ENCODE measurements around the gene CD69. TPM values are rescaled to one million over a fixed set of nuclear protein-coding genes. Genes with fewer than 3 reads are reported as not detected.

CD69 gene
- total and polyA plus RNA-seq, 5 experiments from 2014 or later: 30.7 to 248 (median 73.5) TPM

- POLR2A ChIA-PET: interaction anchor here (1.6 kb wide), 1 partner anchor 107 kb away, joined by 4 read pairs; no protein-coding TSS in a partner anchor
- Mint-ChIP-seq H3K9me3 (no peaks in the 10 kb centered on the region), H3K36me3 (peaks cover 25 to 63% (median 31%) of the 10 kb centered on the region in 3 donors), H3K27me3 (no peaks in the 10 kb centered on the region), H3K4me1 (peaks cover 24 to 75% (median 62%) of the 10 kb centered on the region in 4 donors), H3K4me3 (peak overlapping the region in 9 of 10 donors; percentile 11 to 99 (median 54)), H3K27ac (peak overlapping the region; percentile 53 to 96 (median 86))
- ATAC-seq (no peak), DNase-seq (no peak)
Measured at GRCh38 chr12:9755035-9755434, 5.7 kb downstream of the CD69 start.

GRCh38 chr12:9754099-9754927, 6.4 kb downstream of the CD69 start:
- no peak for DNase-seq
- Mint-ChIP-seq H3K27me3 (no peaks in the 10 kb centered on the region), H3K27ac (peak overlapping the region; percentile 60 to 96 (median 84)), H3K9me3 (no peaks in the 10 kb centered on the region), H3K36me3 (peaks cover 20 to 59% (median 31%) of the 10 kb centered on the region in 3 donors), H3K4me1 (peaks cover 21 to 71% (median 60%) of the 10 kb centered on the region in 4 donors), H3K4me3 (peak overlapping the region in 5 of 10 donors; percentile 7 to 99 (median 28))
- no peak for ATAC-seq
- POLR2A ChIA-PET: interaction anchor here (6.7 kb wide), 1 partner anchor 43 kb away, joined by 71 read pairs; no protein-coding TSS in a partner anchor

- Mint-ChIP-seq H3K9me3 (no peaks in the 10 kb centered on the region), H3K27ac (peak overlapping the region; percentile 29 to 96 (median 62)), H3K4me1 (peaks cover 21 to 69% (median 59%) of the 10 kb centered on the region in 4 donors), H3K4me3 (peak overlapping the region in 4 of 10 donors; percentile 7 to 41 (median 14)), H3K36me3 (peaks cover 18 to 57% (median 31%) of the 10 kb centered on the region in 3 donors), H3K27me3 (no peaks in the 10 kb centered on the region)
- DNase-seq (no peak), ATAC-seq (no peak)
- POLR2A ChIA-PET: interaction anchor here (1.3 to 6.7 kb wide), 2 partner anchors 44 to 61 kb away, joined by 4 to 71 read pairs; no protein-coding TSS in a partner anchor
Measured at GRCh38 chr12:9753498-9753897, 7.2 kb downstream of the CD69 start.

GRCh38 chr12:9753073-9753472, 7.6 kb downstream of the CD69 start:
- DNase-seq (no peak), ATAC-seq (no peak)
- POLR2A ChIA-PET: interaction anchor here (1.3 to 6.7 kb wide), 2 partner anchors 44 to 61 kb away, joined by 4 to 71 read pairs; no protein-coding TSS in a partner anchor
- Mint-ChIP-seq H3K27ac (peak overlapping the region in 9 of 10 donors; percentile 17 to 96 (median 47)), H3K27me3 (no peaks in the 10 kb centered on the region), H3K36me3 (peaks cover 18 to 54% (median 31%) of the 10 kb centered on the region in 3 donors), H3K4me3 (peak overlapping the region in 2 of 10 donors; percentile 12 to 18), H3K4me1 (peaks cover 20 to 67% (median 58%) of the 10 kb centered on the region in 4 donors), H3K9me3 (no peaks in the 10 kb centered on the region)

GRCh38 chr12:9752145-9752933, 8.4 kb downstream of the CD69 start:
- no peaks in the 10 kb centered on the region for H3K27me3 Mint-ChIP-seq
- POLR2A ChIA-PET: interaction anchor here (0.8 to 6.7 kb wide), 4 partner anchors 9 to 104 kb away, joined by 3 to 71 read pairs (median 16); partner anchors contain the start of gene CD69
- peak overlapping the region in 5 of 10 donors; percentile 4 to 51 (median 31) for H3K4me3 Mint-ChIP-seq
- H3K27ac Mint-ChIP-seq: peak overlapping the region; percentile 61 to 97 (median 90)
- no peaks in the 10 kb centered on the region for H3K9me3 Mint-ChIP-seq
- H3K4me1 Mint-ChIP-seq: peaks cover 17 to 59% (median 54%) of the 10 kb centered on the region in 4 donors
- ATAC-seq (peak; percentile 31 to 32), DNase-seq (no peak)
- peaks cover 18 to 51% (median 31%) of the 10 kb centered on the region in 3 donors for H3K36me3 Mint-ChIP-seq

- no peaks in the 10 kb centered on the region for H3K9me3 Mint-ChIP-seq
- peak; percentile 55 to 61 for ATAC-seq
- H3K4me3 Mint-ChIP-seq: peak overlapping the region in 6 of 10 donors; percentile 3 to 67 (median 48)
- POLR2A ChIA-PET: interaction anchor here (1.0 to 6.7 kb wide), 6 partner anchors 7 to 82 kb away, joined by 3 to 71 read pairs (median 9); partner anchors contain the start of genes CD69 and CLEC2D
- H3K36me3 Mint-ChIP-seq: peaks cover 18 to 43% (median 28%) of the 10 kb centered on the region in 3 donors
- H3K27me3 Mint-ChIP-seq: no peaks in the 10 kb centered on the region
- peak in 5 of 10 donors; percentile 41 to 57 (median 50) for DNase-seq
- peaks cover 16 to 51% (median 47%) of the 10 kb centered on the region in 4 donors for H3K4me1 Mint-ChIP-seq
- peak overlapping the region; percentile 61 to 97 (median 90) for H3K27ac Mint-ChIP-seq
Measured at GRCh38 chr12:9751204-9752144, 9.2 kb downstream of the CD69 start.

GRCh38 chr12:9750276-9751203, 10.2 kb downstream of the CD69 start:
- no peaks in the 10 kb centered on the region for H3K27me3 Mint-ChIP-seq
- DNase-seq (peak; percentile 23 to 83 (median 59)), ATAC-seq (peak; percentile 47 to 53)
- peak overlapping the region in 9 of 10 donors; percentile 39 to 97 (median 82) for H3K27ac Mint-ChIP-seq
- H3K4me3 Mint-ChIP-seq: peak overlapping the region in 8 of 10 donors; percentile 57 to 81 (median 75)
- H3K4me1 Mint-ChIP-seq: peaks cover 14 to 44% (median 40%) of the 10 kb centered on the region in 4 donors
- no peaks in the 10 kb centered on the region for H3K9me3 Mint-ChIP-seq
- POLR2A ChIA-PET: interaction anchor here (1.0 to 6.7 kb wide), 11 partner anchors 8 to 102 kb away, joined by 3 to 71 read pairs (median 3); partner anchors contain the start of genes CD69 and CLEC2D
- peaks cover 16 to 35% (median 26%) of the 10 kb centered on the region in 3 donors for H3K36me3 Mint-ChIP-seq

GRCh38 chr12:9749640-9750039, 11.1 kb downstream of the CD69 start:
- H3K4me1 Mint-ChIP-seq: peaks cover 10 to 44% (median 38%) of the 10 kb centered on the region in 4 donors
- no peak for DNase-seq
- no peak for ATAC-seq
- no peak overlapping the region for H3K27ac Mint-ChIP-seq
- H3K4me3 Mint-ChIP-seq: no peak overlapping the region
- POLR2A ChIA-PET: interaction anchor here (0.8 to 6.7 kb wide), 11 partner anchors 9 to 111 kb away, joined by 3 to 71 read pairs (median 3); partner anchors contain the start of gene CD69
- H3K36me3 Mint-ChIP-seq: peaks cover 12 to 26% (median 21%) of the 10 kb centered on the region in 3 donors
- H3K27me3 Mint-ChIP-seq: no peaks in the 10 kb centered on the region
- H3K9me3 Mint-ChIP-seq: no peaks in the 10 kb centered on the region

GRCh38 chr12:9745199-9745598, 15.5 kb downstream of the CD69 start:
- Mint-ChIP-seq H3K27ac (peak overlapping the region in 7 of 10 donors; percentile 33 to 82 (median 69)), H3K9me3 (peaks cover 0 to 3% (median 0%) of the 10 kb centered on the region in 9 donors), H3K4me3 (no peak overlapping the region), H3K36me3 (no peaks in the 10 kb centered on the region), H3K4me1 (peaks cover 19 to 42% (median 40%) of the 10 kb centered on the region in 4 donors), H3K27me3 (no peaks in the 10 kb centered on the region)
- no peak for DNase-seq
- POLR2A ChIA-PET: interaction anchor here (0.9 to 1.4 kb wide), 2 partner anchors 16 to 119 kb away, joined by 3 read pairs; no protein-coding TSS in a partner anchor
- ATAC-seq: no peak

- Mint-ChIP-seq H3K4me1 (peaks cover 24 to 57% (median 56%) of the 10 kb centered on the region in 4 donors), H3K9me3 (peaks cover 0 to 3% (median 0%) of the 10 kb centered on the region in 9 donors), H3K4me3 (peak overlapping the region; percentile 57 to 89 (median 80)), H3K27me3 (no peaks in the 10 kb centered on the region), H3K27ac (peak overlapping the region; percentile 79 to 100 (median 98)), H3K36me3 (no peaks in the 10 kb centered on the region)
- ATAC-seq: peak; percentile 41 to 74
- peak in 7 of 10 donors; percentile 33 to 80 (median 69) for DNase-seq
- POLR2A ChIA-PET: interaction anchor here (0.5 to 4.2 kb wide), 25 partner anchors 8 to 478 kb away, joined by 3 to 63 read pairs (median 5); partner anchors contain the start of genes CD69, CLEC2B and CLEC2D
Measured at GRCh38 chr12:9742661-9743060, 18.0 kb downstream of the CD69 start.

Data from naive thymus-derived CD8-positive, alpha-beta T cell (primary cell).